ENCODE measurements around the gene SDHAF3.

GRCh38 chr7:97117372-97118188 is at the start of gene SDHAF3:
- TF ChIP-seq, protein P1, sequence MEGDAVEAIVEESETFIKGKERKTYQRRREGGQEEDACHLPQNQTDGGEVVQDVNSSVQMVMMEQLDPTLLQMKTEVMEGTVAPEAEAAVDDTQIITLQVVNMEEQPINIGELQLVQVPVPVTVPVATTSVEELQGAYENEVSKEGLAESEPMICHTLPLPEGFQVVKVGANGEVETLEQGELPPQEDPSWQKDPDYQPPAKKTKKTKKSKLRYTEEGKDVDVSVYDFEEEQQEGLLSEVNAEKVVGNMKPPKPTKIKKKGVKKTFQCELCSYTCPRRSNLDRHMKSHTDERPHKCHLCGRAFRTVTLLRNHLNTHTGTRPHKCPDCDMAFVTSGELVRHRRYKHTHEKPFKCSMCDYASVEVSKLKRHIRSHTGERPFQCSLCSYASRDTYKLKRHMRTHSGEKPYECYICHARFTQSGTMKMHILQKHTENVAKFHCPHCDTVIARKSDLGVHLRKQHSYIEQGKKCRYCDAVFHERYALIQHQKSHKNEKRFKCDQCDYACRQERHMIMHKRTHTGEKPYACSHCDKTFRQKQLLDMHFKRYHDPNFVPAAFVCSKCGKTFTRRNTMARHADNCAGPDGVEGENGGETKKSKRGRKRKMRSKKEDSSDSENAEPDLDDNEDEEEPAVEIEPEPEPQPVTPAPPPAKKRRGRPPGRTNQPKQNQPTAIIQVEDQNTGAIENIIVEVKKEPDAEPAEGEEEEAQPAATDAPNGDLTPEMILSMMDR (IDR thresholded peaks at IDR 0.05): peak; percentile 23
- no peak for TF ChIP-seq EZH2 (IDR thresholded peaks at IDR 0.05; ENCODE audit: borderline replicate concordance, insufficient read depth, low read depth, low read length, poor library complexity, severe bottlenecking)
